Effector memory CD4-positive, alpha-beta T cell (primary cell): Measurements from ENCODE around the gene FAM9C.
A peak's percentile ranks its signal among the peaks of the same experiment; 100 is the strongest.
"Not testable (repeated sequence)": the region's sequence is repeated elsewhere in the genome, so short reads cannot be mapped to it uniquely, and the experiment has no call there.

Experiments used
- DNase-seq, 3 donors: peaks; one replicate each; pipeline ENCODE4 v3.0.0-alpha.2; 2020
- H3K27ac ChIP-seq: 2 replicates; pipeline ENCODE4 v1.7.0; 2013; ENCODE audit warnings: mild to moderate bottlenecking, low read length, moderate library complexity; ENCODE audit not compliant: insufficient read depth, poor library complexity, severe bottlenecking
- H3K27me3 ChIP-seq: replicated peaks from 2 replicates; pipeline ENCODE4 v1.7.0; 2013; ENCODE audit warnings: mild to moderate bottlenecking, low read length; ENCODE audit not compliant: insufficient read depth, control insufficient read depth, poor library complexity, severe bottlenecking
- H3K36me3 ChIP-seq: 2 replicates; pipeline ENCODE4 v1.7.0; 2013; ENCODE audit warnings: mild to moderate bottlenecking, low read length, moderate library complexity; ENCODE audit not compliant: control insufficient read depth, insufficient read depth
- H3K4me1 ChIP-seq: 2 replicates; pipeline ENCODE4 v1.7.0; 2013; ENCODE audit warnings: low read length, mild to moderate bottlenecking; ENCODE audit not compliant: control insufficient read depth, insufficient read depth, poor library complexity, severe bottlenecking
- H3K4me3 ChIP-seq: 2 replicates; pipeline ENCODE4 v1.7.0; 2013; ENCODE audit warnings: low read length, low read depth, mild to moderate bottlenecking; ENCODE audit not compliant: insufficient read depth, poor library complexity, severe bottlenecking
- H3K9me3 ChIP-seq: 2 replicates; pipeline ENCODE4 v1.7.0; 2013; ENCODE audit warnings: mild to moderate bottlenecking, low read length, moderate library complexity; ENCODE audit not compliant: control insufficient read depth

FAM9C gene

DNA sequence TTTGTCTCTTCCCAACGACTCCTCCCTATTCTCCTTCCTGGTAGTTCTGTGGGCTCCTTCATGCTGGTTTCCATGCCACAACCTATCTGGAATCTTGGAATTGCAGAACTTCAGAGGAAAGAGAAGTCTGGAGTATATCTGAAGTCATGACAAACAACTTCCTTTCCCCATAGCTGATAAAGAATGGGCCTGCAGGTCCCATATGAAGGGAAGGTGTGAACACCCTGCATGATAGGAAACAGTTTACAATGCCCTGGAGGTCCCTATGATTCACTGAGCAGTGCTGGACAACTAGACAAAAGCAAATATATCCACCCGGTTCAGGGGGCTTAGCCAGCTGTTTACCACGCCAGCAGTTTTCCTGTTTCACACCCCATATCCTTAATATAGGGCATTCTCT is 19.4 kb downstream of the FAM9C start:
- H3K4me1 ChIP-seq = peaks cover 39% of the 10 kb centered on the region
- H3K27ac ChIP-seq = peak overlapping the region; percentile 46
- DNase-seq = no peak
- no peak overlapping the region for H3K4me3 ChIP-seq
- H3K27me3 ChIP-seq = no peaks in the 10 kb centered on the region
- no peaks in the 10 kb centered on the region for H3K9me3 ChIP-seq
- H3K36me3 ChIP-seq = no peaks in the 10 kb centered on the region

DNA sequence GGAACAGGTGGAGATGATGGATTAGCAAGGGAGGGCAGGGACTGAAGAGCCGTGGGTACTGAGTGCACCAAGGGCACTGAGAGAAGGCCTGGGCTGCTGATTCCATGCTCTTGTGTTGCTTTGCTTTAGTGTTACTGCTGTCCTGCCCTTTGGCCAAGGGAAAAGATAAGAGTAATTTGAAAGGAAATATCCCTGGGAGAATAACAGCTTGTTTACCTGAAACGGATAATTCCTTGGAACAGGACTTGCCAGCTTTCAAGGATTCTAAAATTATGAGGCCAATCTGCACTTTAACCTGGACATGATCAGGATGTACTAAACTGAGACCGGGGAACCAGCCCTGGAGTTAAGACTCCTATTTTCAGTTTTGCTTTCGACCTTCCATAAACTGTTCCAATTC is 20.4 kb downstream of the FAM9C start:
- DNase-seq = no peak
- H3K36me3 ChIP-seq = no peaks in the 10 kb centered on the region
- H3K4me3 ChIP-seq = no peak overlapping the region
- peaks cover 29% of the 10 kb centered on the region for H3K4me1 ChIP-seq
- no peak overlapping the region for H3K27ac ChIP-seq
- H3K9me3 ChIP-seq = no peaks in the 10 kb centered on the region
- H3K27me3 ChIP-seq = no peaks in the 10 kb centered on the region

DNA sequence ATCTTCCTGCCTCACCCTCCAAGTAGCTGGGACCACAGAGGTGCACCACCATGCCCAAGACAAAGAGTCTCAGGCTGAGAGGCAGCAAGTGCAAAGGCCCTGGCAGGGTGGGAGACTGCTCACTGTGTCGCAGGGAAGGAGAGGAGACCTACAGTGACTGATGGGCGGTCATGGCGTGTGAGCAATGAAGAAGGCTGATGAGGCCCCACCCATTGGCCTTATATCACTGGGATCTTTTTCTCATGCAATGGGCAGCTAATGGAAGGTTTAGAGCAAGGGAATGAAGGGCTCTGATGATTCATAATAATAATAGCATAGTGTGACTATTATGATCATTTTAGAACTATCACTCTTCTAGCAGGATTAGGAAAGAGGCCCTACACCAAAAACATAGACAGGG is 20.9 kb downstream of the FAM9C start:
- Histone ChIP-seq H3K36me3 (no peaks in the 10 kb centered on the region), H3K9me3 (no peaks in the 10 kb centered on the region), H3K4me1 (peaks cover 27% of the 10 kb centered on the region), H3K4me3 (no peak overlapping the region), H3K27me3 (no peaks in the 10 kb centered on the region), H3K27ac (no peak overlapping the region)
- DNase-seq = no peak

DNA sequence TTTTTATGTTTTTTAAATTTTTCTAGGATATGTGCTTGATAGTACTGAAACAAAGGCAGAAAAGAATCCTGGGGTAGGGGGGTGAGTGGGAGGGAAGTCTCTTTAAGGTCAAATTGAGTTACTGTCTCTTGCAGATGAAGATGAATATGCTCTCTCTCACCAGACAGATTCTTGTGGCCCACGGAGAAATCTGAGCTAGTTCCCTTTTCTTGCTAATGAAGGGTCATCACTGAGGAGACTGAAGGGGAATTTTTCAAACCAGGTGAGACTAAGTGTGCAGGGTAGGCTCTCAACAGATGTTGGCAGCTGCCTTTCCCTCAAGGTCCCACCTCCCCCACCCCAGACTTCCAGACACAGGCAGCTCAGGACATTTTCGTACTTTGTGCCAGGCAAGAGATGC is 21.5 kb downstream of the FAM9C start:
- no peaks in the 10 kb centered on the region for H3K9me3 ChIP-seq
- no peak for DNase-seq
- peaks cover 24% of the 10 kb centered on the region for H3K4me1 ChIP-seq
- H3K27ac ChIP-seq = no peak overlapping the region
- no peak overlapping the region for H3K4me3 ChIP-seq
- H3K27me3 ChIP-seq = no peaks in the 10 kb centered on the region
- no peaks in the 10 kb centered on the region for H3K36me3 ChIP-seq

GRCh38 chrX:13016731-13017130 is 27.7 kb downstream of the FAM9C start:
- DNase-seq, H3K27ac ChIP-seq, H3K27me3 ChIP-seq, H3K4me1 ChIP-seq, H3K9me3 ChIP-seq, H3K36me3 ChIP-seq, H3K4me3 ChIP-seq: not testable (repeated sequence)

DNA sequence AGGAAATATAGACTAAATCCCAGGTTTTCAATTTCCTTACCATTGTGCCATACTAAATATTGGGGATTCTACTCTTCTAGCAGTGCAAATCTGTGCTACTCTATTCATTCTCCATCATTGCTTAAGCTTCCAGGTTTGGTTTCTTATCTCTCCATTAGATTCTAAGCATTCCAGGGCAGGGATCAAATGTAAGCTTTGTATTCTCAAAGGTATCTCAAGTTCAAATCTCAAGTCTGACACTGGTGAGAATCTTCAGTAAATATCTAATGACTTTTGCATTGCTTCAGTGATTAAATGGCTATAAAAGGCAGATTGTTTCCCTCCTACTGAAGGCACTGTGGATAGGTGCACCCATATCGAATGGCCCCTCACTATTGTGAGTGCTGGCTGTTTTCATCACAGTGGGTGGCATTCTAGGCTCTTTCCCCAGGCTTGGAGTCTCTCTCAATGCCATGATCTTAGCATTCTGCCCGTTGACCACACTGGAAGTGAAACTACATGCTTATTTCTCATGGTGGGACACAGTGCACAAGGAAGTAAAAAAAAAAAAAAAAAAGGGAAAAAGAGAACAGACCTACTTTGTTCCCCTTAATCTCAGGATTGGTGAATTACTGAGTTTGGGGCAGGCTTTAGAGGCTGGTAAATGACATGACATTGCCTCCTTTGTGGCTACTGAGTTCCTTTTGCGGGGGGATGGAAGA is 28.7 kb downstream of the FAM9C start:
- Histone ChIP-seq H3K27ac (no peak overlapping the region), H3K36me3 (no peaks in the 10 kb centered on the region), H3K4me1 (peaks cover 4% of the 10 kb centered on the region), H3K4me3 (no peak overlapping the region), H3K27me3 (no peaks in the 10 kb centered on the region), H3K9me3 (no peaks in the 10 kb centered on the region)
- no peak for DNase-seq

GRCh38 chrX:13014111-13015096 is 30.0 kb downstream of the FAM9C start:
- peaks cover 4% of the 10 kb centered on the region for H3K4me1 ChIP-seq
- no peak for DNase-seq
- H3K27me3 ChIP-seq = no peaks in the 10 kb centered on the region
- peak overlapping the region; percentile 65 for H3K27ac ChIP-seq
- H3K36me3 ChIP-seq = no peaks in the 10 kb centered on the region
- no peak overlapping the region for H3K4me3 ChIP-seq
- H3K9me3 ChIP-seq = no peaks in the 10 kb centered on the region

DNA sequence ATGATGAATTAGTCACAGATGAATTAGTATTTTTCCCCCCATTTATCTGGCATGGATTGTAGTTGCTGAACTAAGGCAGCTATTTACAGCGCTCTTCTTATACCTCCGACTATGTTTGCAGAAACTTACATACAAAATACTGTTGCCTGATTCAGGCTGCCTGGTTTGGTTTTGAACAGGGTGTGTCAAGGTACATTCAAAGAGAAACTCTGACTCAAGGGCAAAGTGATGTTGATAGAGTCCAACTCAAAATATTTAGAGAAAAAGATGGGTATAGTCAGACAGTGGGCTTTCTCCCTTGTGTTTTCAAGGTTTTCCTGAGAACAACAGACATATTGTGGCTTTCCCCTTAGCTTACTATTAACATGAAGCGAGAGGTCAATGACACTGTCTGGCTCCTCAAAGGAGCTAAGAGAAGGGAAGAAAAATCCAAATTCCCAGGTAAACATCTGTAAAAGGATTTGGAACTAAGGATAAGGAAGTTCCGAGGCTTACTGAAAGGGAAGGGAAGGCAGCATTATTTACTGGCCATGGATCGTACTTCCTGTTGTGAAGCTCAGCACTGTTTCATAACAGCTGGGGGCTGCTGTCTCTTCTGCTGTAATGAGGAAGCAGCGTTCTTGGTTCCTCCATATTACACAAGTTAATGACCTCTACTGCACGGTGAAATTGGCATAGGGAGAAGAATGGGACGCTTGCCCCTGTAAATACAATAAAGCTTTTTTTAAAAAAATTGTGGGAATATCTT is 30.9 kb downstream of the FAM9C start:
- DNase-seq = no peak
- peak overlapping the region; percentile 65 for H3K27ac ChIP-seq

GRCh38 chrX:13010546-13010945 is 33.9 kb downstream of the FAM9C start:
- Histone ChIP-seq H3K4me3 (no peak overlapping the region), H3K27ac (no peak overlapping the region), H3K9me3 (no peaks in the 10 kb centered on the region), H3K4me1 (peaks cover 16% of the 10 kb centered on the region), H3K27me3 (no peaks in the 10 kb centered on the region), H3K36me3 (no peaks in the 10 kb centered on the region)
- no peak for DNase-seq

More for the DNA sequence above, 30.9 kb downstream of the FAM9C start:
- Histone ChIP-seq H3K27me3 (no peaks in the 10 kb centered on the region), H3K4me1 (peaks cover 4% of the 10 kb centered on the region), H3K9me3 (no peaks in the 10 kb centered on the region), H3K4me3 (peak overlapping the region; percentile 5), H3K36me3 (no peaks in the 10 kb centered on the region)
